Body of pancreas (tissue), 4 donors: Measurements from ENCODE around the gene PDE8B. TPM values are rescaled to one million over a fixed set of nuclear protein-coding genes. Genes with fewer than 3 reads are reported as not detected.

ENCODE experiments used
- ATAC-seq: fragments of 150-250 bp; one replicate; pipeline ENCODE4 v1.9.1; 2016
- DNase-seq, 4 donors: peaks; one replicate each; pipeline ENCODE4 v3.0.0-alpha.2; 2019
- H3K27ac ChIP-seq, 4 donors: fragments of 200-600 bp; sonication (generic); 1 replicate in 3 of 4; 2 replicates in 1 of 4; pipeline versions ENCODE4 v1.5.1 to v1.6.1; 2016 to 2019; ENCODE audit warnings: mild to moderate bottlenecking in 1 of 4, mixed read lengths in 1 of 4, moderate library complexity in 1 of 4
- H3K27me3 ChIP-seq, 2 donors: fragments of 200-600 bp; sonication (generic); one replicate each; pipeline ENCODE4 v1.6.0; 2016; ENCODE audit warnings: mild to moderate bottlenecking in 1 of 2
- H3K36me3 ChIP-seq, 2 donors: fragments of 200-600 bp; sonication (generic); replicated peaks in 1 of 2; 2 replicates each; pipeline ENCODE4 v1.5.1; 2016; ENCODE audit warnings: low read depth in 2 of 2; ENCODE audit not compliant: insufficient read depth in 1 of 2
- H3K4me1 ChIP-seq: fragments of 200-600 bp; sonication (generic); one replicate; pipeline ENCODE4 v1.6.0; 2016
- H3K4me3 ChIP-seq, 2 donors: fragments of 200-600 bp; sonication (generic); 1 replicate in 1 of 2; 2 replicates in 1 of 2; pipeline ENCODE4 v1.5.1; 2016 to 2019
- H3K9me3 ChIP-seq, 3 donors: fragments of 200-600 bp; sonication (generic); 1 replicate in 2 of 3; 2 replicates in 1 of 3; pipeline ENCODE4 v1.5.1; 2016
- POLR2A ChIP-seq, 3 donors: fragments of 450-650 bp; IDR thresholded peaks; one replicate each; pipeline ENCODE4 v1.6.1; 2016; ENCODE audit warnings: antibody characterized with exemption in 3 of 3, mild to moderate bottlenecking in 2 of 3
- WGBS, 2 donors: methylation state at CpG; one replicate each; pipeline ENCODE4 v1.1.5; 2017; 5-methylcytosine and 5-hydroxymethylcytosine counted together
- intact Hi-C: fragments of 100-400 bp; cut with DNase I; formaldehyde crosslinking; loops from one replicate; pipeline ENCODE4 v1.15.1; 2023
- total RNA-seq, 2 donors: library from RNA; depleted of rRNA; stranded (reverse); fragments of >200 nt; gene quantifications; one replicate each; pipeline ENCODE4 v1.1.0, GENCODE V29; 2016
- TF ChIP-seq, protein P1 (sequence below), 7 experiments: fragments of 450-650 bp in 4 of 7; fragments of 200-600 bp in 3 of 7; sonication (generic) in 3 of 7; IDR thresholded peaks; one replicate each; pipeline ENCODE4 v1.5.1; 2016 to 2019; ENCODE audit warnings: antibody characterized with exemption in 7 of 7

The PDE8B gene
- total RNA-seq, 2 donors from 2014 or later = 8.3 to 15.8 TPM

GRCh38 chr5:77172713-77173328 lies 37.7 kb upstream of the PDE8B start:
- H3K27ac ChIP-seq = no peak overlapping the region
- 82 to 95% methylated on average over 1 of the region's 1 CpG for WGBS, 2 donors
- ATAC-seq (no peak), DNase-seq (no peak)
- H3K4me3 ChIP-seq = no peak overlapping the region
- no peaks in the 10 kb centered on the region for H3K27me3 ChIP-seq
- peaks cover 7% of the 10 kb centered on the region for H3K4me1 ChIP-seq
- TF ChIP-seq, protein P1, sequence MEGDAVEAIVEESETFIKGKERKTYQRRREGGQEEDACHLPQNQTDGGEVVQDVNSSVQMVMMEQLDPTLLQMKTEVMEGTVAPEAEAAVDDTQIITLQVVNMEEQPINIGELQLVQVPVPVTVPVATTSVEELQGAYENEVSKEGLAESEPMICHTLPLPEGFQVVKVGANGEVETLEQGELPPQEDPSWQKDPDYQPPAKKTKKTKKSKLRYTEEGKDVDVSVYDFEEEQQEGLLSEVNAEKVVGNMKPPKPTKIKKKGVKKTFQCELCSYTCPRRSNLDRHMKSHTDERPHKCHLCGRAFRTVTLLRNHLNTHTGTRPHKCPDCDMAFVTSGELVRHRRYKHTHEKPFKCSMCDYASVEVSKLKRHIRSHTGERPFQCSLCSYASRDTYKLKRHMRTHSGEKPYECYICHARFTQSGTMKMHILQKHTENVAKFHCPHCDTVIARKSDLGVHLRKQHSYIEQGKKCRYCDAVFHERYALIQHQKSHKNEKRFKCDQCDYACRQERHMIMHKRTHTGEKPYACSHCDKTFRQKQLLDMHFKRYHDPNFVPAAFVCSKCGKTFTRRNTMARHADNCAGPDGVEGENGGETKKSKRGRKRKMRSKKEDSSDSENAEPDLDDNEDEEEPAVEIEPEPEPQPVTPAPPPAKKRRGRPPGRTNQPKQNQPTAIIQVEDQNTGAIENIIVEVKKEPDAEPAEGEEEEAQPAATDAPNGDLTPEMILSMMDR (IDR thresholded peaks at IDR 0.05) = no peak
- TF ChIP-seq POLR2A (IDR thresholded peaks at IDR 0.05) = no peak
- intact Hi-C loops = no loop called here
- no peaks in the 10 kb centered on the region for H3K36me3 ChIP-seq
- no peaks in the 10 kb centered on the region for H3K9me3 ChIP-seq

- TF ChIP-seq, protein P1 (IDR thresholded peaks at IDR 0.05) = no peak
- no peak for TF ChIP-seq POLR2A (IDR thresholded peaks at IDR 0.05)
- Histone ChIP-seq H3K4me3 (no peak overlapping the region), H3K27ac (no peak overlapping the region), H3K27me3 (no peaks in the 10 kb centered on the region), H3K4me1 (no peaks in the 10 kb centered on the region), H3K36me3 (no peaks in the 10 kb centered on the region), H3K9me3 (no peaks in the 10 kb centered on the region)
- intact Hi-C loops = no loop called here
- ATAC-seq (no peak), DNase-seq (no peak)
- WGBS, 2 donors = 43 to 54% methylated on average over 6 of the region's 6 CpGs
Observed at GRCh38 chr5:77174526-77174925, 36.0 kb upstream of the PDE8B start.

GRCh38 chr5:77175231-77175630 lies 35.2 kb upstream of the PDE8B start:
- no peaks in the 10 kb centered on the region for H3K9me3 ChIP-seq
- no peak overlapping the region for H3K27ac ChIP-seq
- no peak overlapping the region for H3K4me3 ChIP-seq
- H3K36me3 ChIP-seq = no peaks in the 10 kb centered on the region
- DNase-seq (no peak), ATAC-seq (no peak)
- no peaks in the 10 kb centered on the region for H3K27me3 ChIP-seq
- no peak for TF ChIP-seq POLR2A (IDR thresholded peaks at IDR 0.05)
- H3K4me1 ChIP-seq = peaks cover 5% of the 10 kb centered on the region
- intact Hi-C loops = no loop called here

- no peaks in the 10 kb centered on the region for H3K27me3 ChIP-seq
- no peaks in the 10 kb centered on the region for H3K9me3 ChIP-seq
- H3K4me1 ChIP-seq = peaks cover 13% of the 10 kb centered on the region
- DNase-seq = no peak
- no peak overlapping the region for H3K4me3 ChIP-seq
- TF ChIP-seq, protein P1 (IDR thresholded peaks at IDR 0.05) = no peak
- no peak for TF ChIP-seq POLR2A (IDR thresholded peaks at IDR 0.05)
- intact Hi-C loops = no loop called here
- ATAC-seq = no peak
- H3K36me3 ChIP-seq = no peaks in the 10 kb centered on the region
- H3K27ac ChIP-seq = no peak overlapping the region
- WGBS, 2 donors = 87 to 91% methylated on average over 5 of the region's 5 CpGs
Observed at GRCh38 chr5:77176429-77176828, 34.1 kb upstream of the PDE8B start.

GRCh38 chr5:77177576-77177975 lies 32.9 kb upstream of the PDE8B start:
- 67 to 80% methylated on average over 5 of the region's 5 CpGs for WGBS, 2 donors
- no peak overlapping the region for H3K4me3 ChIP-seq
- no peaks in the 10 kb centered on the region for H3K36me3 ChIP-seq
- no peak for DNase-seq
- H3K4me1 ChIP-seq = peaks cover 24% of the 10 kb centered on the region
- intact Hi-C loops = no loop called here
- no peak for ATAC-seq
- H3K9me3 ChIP-seq = no peaks in the 10 kb centered on the region
- H3K27ac ChIP-seq = no peak overlapping the region
- TF ChIP-seq, protein P1 (IDR thresholded peaks at IDR 0.05) = no peak
- TF ChIP-seq POLR2A (IDR thresholded peaks at IDR 0.05) = no peak
- no peaks in the 10 kb centered on the region for H3K27me3 ChIP-seq
